Colonic mucosa (tissue), 4 donors: ENCODE results near the gene TRIM54. TPM values are rescaled to one million over a fixed set of nuclear protein-coding genes. Genes with fewer than 3 reads are reported as not detected.

Source experiments
- DNase-seq: peaks from one replicate; pipeline ENCODE4 v3.0.0-alpha.2; 2020
- H3K27ac ChIP-seq: fragments of 200-600 bp; one replicate; pipeline ENCODE4 v1.8.0; 2021
- H3K27me3 ChIP-seq: fragments of 200-600 bp; one replicate; pipeline ENCODE4 v1.8.0; 2021
- H3K36me3 ChIP-seq: fragments of 200-600 bp; one replicate; pipeline ENCODE4 v1.8.0; 2021
- H3K4me1 ChIP-seq: fragments of 200-600 bp; one replicate; pipeline ENCODE4 v1.8.0; 2021; ENCODE audit warnings: mild to moderate bottlenecking
- H3K4me3 ChIP-seq: fragments of 200-600 bp; one replicate; pipeline ENCODE4 v1.8.0; 2021
- H3K9ac ChIP-seq, 2 donors: one replicate each; pipeline ENCODE4 v1.7.0; 2013; ENCODE audit warnings: control low read depth in 2 of 2, low read depth in 2 of 2, low read length in 2 of 2
- H3K9me3 ChIP-seq: fragments of 200-600 bp; one replicate; pipeline ENCODE4 v1.8.0; 2021
- CTCF ChIP-seq: fragments of 200-600 bp; IDR thresholded peaks from one replicate; pipeline ENCODE4 v1.8.0; 2022; ENCODE audit warnings: antibody characterized with exemption, mild to moderate bottlenecking
- intact Hi-C: fragments of 100-400 bp; cut with DNase I; formaldehyde crosslinking; loops from one replicate; pipeline ENCODE4 v1.14.1; 2022
- total RNA-seq, 2 donors: library from RNA; stranded (reverse); fragmentation: NEBNext Ultra II Directional in 1 of 2; extraction: Animal tissue kit (Norgen Biotek cat#: 25700) in 1 of 2; gene quantifications; one replicate each; pipeline ENCODE4 v1.2.1, GENCODE V29; 2021
- donor health status: healthy.
- donor health status: DM: no; HTN: no; CAD: no.
- donor health status: DM: no; HTN: no; CAD: no.

The TRIM54 gene
- total RNA-seq, 2 donors from 2014 or later = 0.24 TPM; not detected in 1

GRCh38 chr2:27258051-27258450, 24.2 kb upstream of the TRIM54 start:
- intact Hi-C loops = no loop called here
- no peak for TF ChIP-seq CTCF
- Histone ChIP-seq H3K4me3 (no peak overlapping the region), H3K4me1 (peaks cover 4% of the 10 kb centered on the region), H3K27me3 (peaks cover 23% of the 10 kb centered on the region), H3K27ac (no peak overlapping the region), H3K9ac (no peak overlapping the region), H3K36me3 (no peaks in the 10 kb centered on the region), H3K9me3 (no peaks in the 10 kb centered on the region)
- DNase-seq = no peak

- TF ChIP-seq CTCF = no peak
- H3K9ac ChIP-seq = no peak overlapping the region
- H3K4me3 ChIP-seq = no peak overlapping the region
- peaks cover 7% of the 10 kb centered on the region for H3K4me1 ChIP-seq
- DNase-seq = no peak
- no peak overlapping the region for H3K27ac ChIP-seq
- no peaks in the 10 kb centered on the region for H3K9me3 ChIP-seq
- H3K27me3 ChIP-seq = peaks cover 52% of the 10 kb centered on the region
- intact Hi-C loops = no loop called here
- no peaks in the 10 kb centered on the region for H3K36me3 ChIP-seq
These were observed 20.8 kb upstream of the TRIM54 start for GRCh38 chr2:27261241-27261925.

GRCh38 chr2:27261926-27262298, 20.3 kb upstream of the TRIM54 start:
- Histone ChIP-seq H3K27ac (no peak overlapping the region), H3K36me3 (no peaks in the 10 kb centered on the region), H3K9me3 (no peaks in the 10 kb centered on the region), H3K9ac (no peak overlapping the region), H3K4me3 (peak overlapping the region; percentile 50), H3K4me1 (peaks cover 7% of the 10 kb centered on the region), H3K27me3 (peaks cover 52% of the 10 kb centered on the region)
- no peak for TF ChIP-seq CTCF
- intact Hi-C loops = no loop called here
- no peak for DNase-seq

GRCh38 chr2:27262379-27263286, 19.6 kb upstream of the TRIM54 start, which contains the start of gene SLC30A3:
TSS of gene SLC30A3 (minus strand) at chr2:27263047. CDS start at chr2:27262906, 141 bp downstream.
- Histone ChIP-seq H3K4me1 (peaks cover 7% of the 10 kb centered on the region), H3K9ac (no peak within 1 kb of the TSS), H3K4me3 (peak within 1 kb of the TSS; percentile 50), H3K27ac (no peak within 1 kb of the TSS), H3K36me3 (no peaks in the 10 kb centered on the region), H3K9me3 (no peaks in the 10 kb centered on the region), H3K27me3 (peaks cover 52% of the 10 kb centered on the region)
- peak; percentile 63 for DNase-seq
- TF ChIP-seq CTCF = no peak
- intact Hi-C loops = no loop called here

- intact Hi-C loops = no loop called here
- Histone ChIP-seq H3K9ac (no peak overlapping the region), H3K36me3 (no peaks in the 10 kb centered on the region)
These were observed 18.7 kb upstream of the TRIM54 start for GRCh38 chr2:27263287-27264252.

More at GRCh38 chr2:27263287-27264252, 18.7 kb upstream of the TRIM54 start:
- H3K4me3 ChIP-seq = peak overlapping the region; percentile 50
- peaks cover 7% of the 10 kb centered on the region for H3K4me1 ChIP-seq
- no peaks in the 10 kb centered on the region for H3K9me3 ChIP-seq
- peaks cover 52% of the 10 kb centered on the region for H3K27me3 ChIP-seq
- H3K27ac ChIP-seq = no peak overlapping the region
- no peak for DNase-seq
- TF ChIP-seq CTCF = no peak
